ENCODE data around the gene SULT4A1.
"Not testable (repeated sequence)": the region's sequence is repeated elsewhere in the genome, so short reads cannot be mapped to it uniquely, and the experiment has no call there.

GRCh38 chr22:43903033-43903432 is 40.7 kb upstream of the SULT4A1 start:
- not testable (repeated sequence) for TF ChIP-seq CTCF, POLR2A (IDR thresholded peaks at IDR 0.05)

Data from body of pancreas (tissue), 4 donors.